HG02981 (cell line): ENCODE data around the gene PTPRN2.

ENCODE experiments used
- ATAC-seq: cut with Tn5 transposase; IDR thresholded peaks from one replicate; pipeline ENCODE4 v1.9.1; 2021; ENCODE audit warnings: mild to moderate bottlenecking, moderate library complexity; ENCODE audit not compliant: unreplicated experiment

Gene PTPRN2

GRCh38 chr7:158374586-158374985 is 213.0 kb downstream of the PTPRN2 start:
- no peak for ATAC-seq

- ATAC-seq, result no peak
These were observed 213.5 kb downstream of the PTPRN2 start for GRCh38 chr7:158374146-158374545.

GRCh38 chr7:158373476-158374133 is 214.0 kb downstream of the PTPRN2 start:
- no peak for ATAC-seq

- no peak for ATAC-seq
These were observed 215.0 kb downstream of the PTPRN2 start for GRCh38 chr7:158372400-158373342.

- ATAC-seq, result no peak
These were observed 215.8 kb downstream of the PTPRN2 start for GRCh38 chr7:158371856-158372255.

- ATAC-seq, result no peak
These were observed 217.8 kb downstream of the PTPRN2 start for GRCh38 chr7:158369866-158370265.

- no peak for ATAC-seq
These were observed 218.3 kb downstream of the PTPRN2 start for GRCh38 chr7:158369290-158369689.

- ATAC-seq, result no peak
These were observed 219.2 kb downstream of the PTPRN2 start for GRCh38 chr7:158368449-158368848.

GRCh38 chr7:158367634-158367982 is 220.0 kb downstream of the PTPRN2 start:
- no peak for ATAC-seq

- no peak for ATAC-seq
These were observed 220.5 kb downstream of the PTPRN2 start for GRCh38 chr7:158366916-158367633.

- no peak for ATAC-seq
These were observed 221.3 kb downstream of the PTPRN2 start for GRCh38 chr7:158366346-158366745.

- no peak for ATAC-seq
These were observed 222.4 kb downstream of the PTPRN2 start for GRCh38 chr7:158365267-158365666.

GRCh38 chr7:158364451-158364850 is 223.2 kb downstream of the PTPRN2 start:
- no peak for ATAC-seq

- no peak for ATAC-seq
These were observed 224.4 kb downstream of the PTPRN2 start for GRCh38 chr7:158362912-158363905.

- no peak for ATAC-seq
These were observed 225.6 kb downstream of the PTPRN2 start for GRCh38 chr7:158362001-158362400.

- no peak for ATAC-seq
These were observed 226.2 kb downstream of the PTPRN2 start for GRCh38 chr7:158361326-158361946.

GRCh38 chr7:158358926-158359645 is 228.5 kb downstream of the PTPRN2 start:
- no peak for ATAC-seq

GRCh38 chr7:158357898-158358821 is 229.5 kb downstream of the PTPRN2 start:
- no peak for ATAC-seq
